Ishikawa (cell line): Measurements from ENCODE around the gene LCN15.
A peak's percentile ranks its signal among the peaks of the same experiment; 100 is the strongest.

ENCODE experiments used
- CEBPB ChIP-seq: IDR thresholded peaks from 2 replicates; pipeline ENCODE4 v1.6.1; 2012
- EP300 ChIP-seq: IDR thresholded peaks from 2 replicates; pipeline ENCODE4 v1.6.1; 2012; ENCODE audit warnings: borderline replicate concordance
- FOXM1 ChIP-seq: IDR thresholded peaks from 2 replicates; pipeline ENCODE4 v1.6.1; 2012; ENCODE audit warnings: low read depth, borderline replicate concordance
- RAD21 ChIP-seq: IDR thresholded peaks from 2 replicates; pipeline ENCODE4 v1.6.1; 2012; ENCODE audit warnings: low read depth
- REST ChIP-seq: IDR thresholded peaks from 2 replicates; pipeline ENCODE4 v1.6.1; 2012; ENCODE audit warnings: low read depth, mild to moderate bottlenecking
- TAF1 ChIP-seq: IDR thresholded peaks from 2 replicates; pipeline ENCODE4 v1.6.1; 2012; ENCODE audit warnings: low read depth, mild to moderate bottlenecking
- YY1 ChIP-seq: IDR thresholded peaks from 2 replicates; pipeline ENCODE4 v1.6.1; 2012; ENCODE audit warnings: low read depth
- ZBTB7A ChIP-seq: IDR thresholded peaks from 2 replicates; pipeline ENCODE4 v1.6.1; 2012; ENCODE audit warnings: low read depth

DNA sequence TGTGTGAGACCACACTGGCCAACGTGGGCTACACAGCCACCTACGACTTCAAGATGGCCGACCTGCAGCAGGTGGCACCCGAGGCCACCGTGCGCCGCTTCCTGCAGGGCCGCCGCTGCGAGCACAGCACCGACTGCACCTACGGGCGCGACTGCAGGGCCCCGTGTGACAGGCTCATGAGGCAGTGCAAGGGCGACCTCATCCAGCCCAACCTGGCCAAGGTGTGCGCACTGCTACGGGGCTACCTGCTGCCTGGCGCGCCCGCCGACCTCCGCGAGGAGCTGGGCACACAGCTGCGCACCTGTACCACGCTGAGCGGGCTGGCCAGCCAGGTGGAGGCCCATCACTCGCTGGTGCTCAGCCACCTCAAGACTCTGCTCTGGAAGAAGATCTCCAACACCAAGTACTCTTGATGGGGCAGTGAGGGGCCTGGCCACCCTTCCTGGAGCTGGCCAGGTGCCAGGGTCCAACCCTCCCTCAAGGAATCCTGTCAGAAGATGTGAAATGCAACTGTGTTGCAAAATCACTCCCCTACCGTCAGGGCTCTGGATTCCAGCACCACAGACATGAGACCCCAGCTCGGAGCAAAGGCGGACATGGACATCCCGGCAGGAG is 40.8 kb downstream of the LCN15 start:
- TF ChIP-seq RAD21: no peak
- TF ChIP-seq YY1: peak; percentile 44; the same call in 1 of the 2 replicates
- TF ChIP-seq EP300: no peak
- TF ChIP-seq ZBTB7A: no peak
- no peak for TF ChIP-seq FOXM1
- TF ChIP-seq TAF1: no peak
- no peak for TF ChIP-seq REST
- TF ChIP-seq CEBPB: no peak
